Measurements from ENCODE around the gene KRT76.

The KRT76 gene

GRCh38 chr12:52728374-52728773 is 48.8 kb downstream of the KRT76 start:
- no peak for DNase-seq

- no peak for DNase-seq
Measured at GRCh38 chr12:52727037-52727436, 50.1 kb downstream of the KRT76 start.

DNA sequence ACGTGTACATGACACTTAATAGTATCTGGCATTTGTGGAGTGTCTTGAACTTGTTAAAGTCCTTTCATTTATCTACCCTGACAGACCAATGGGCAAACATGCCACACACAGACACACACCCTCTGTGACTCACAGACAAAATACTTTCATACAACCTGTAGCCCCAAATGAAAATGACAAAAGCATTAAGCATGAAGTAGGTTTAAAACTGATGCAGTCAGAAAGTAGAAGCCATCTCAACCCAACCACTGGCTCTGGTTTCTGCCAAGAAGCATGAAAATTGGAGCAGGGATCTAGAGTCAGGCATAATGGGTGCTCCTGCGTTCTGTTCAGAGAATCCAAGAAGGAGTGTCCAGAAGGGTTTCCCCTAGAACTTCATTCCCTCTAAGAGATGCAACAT is 50.7 kb downstream of the KRT76 start:
- DNase-seq = no peak

DNA sequence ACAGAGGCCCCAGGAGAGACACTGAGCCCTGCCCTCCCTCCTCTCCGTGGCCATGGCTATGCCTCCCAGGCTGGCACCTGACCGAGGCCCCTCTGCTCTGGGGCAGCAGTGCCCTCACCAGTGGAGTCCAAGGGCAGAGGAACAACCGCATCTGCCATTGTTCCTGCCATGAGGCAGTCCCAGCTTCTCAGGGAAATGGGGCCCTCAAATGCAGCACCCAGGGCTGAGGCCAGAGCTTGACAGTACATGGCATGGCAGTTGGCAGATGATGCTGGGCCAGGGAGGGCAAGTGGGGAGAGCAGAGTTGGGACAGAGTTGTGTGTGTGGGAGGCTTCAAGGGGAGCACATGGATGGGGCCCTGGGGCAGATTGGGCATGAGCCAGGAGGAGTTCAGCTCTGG is 52.8 kb downstream of the KRT76 start:
- no peak for DNase-seq

GRCh38 chr12:52722680-52723079 is 54.5 kb downstream of the KRT76 start:
- DNase-seq = no peak

DNA sequence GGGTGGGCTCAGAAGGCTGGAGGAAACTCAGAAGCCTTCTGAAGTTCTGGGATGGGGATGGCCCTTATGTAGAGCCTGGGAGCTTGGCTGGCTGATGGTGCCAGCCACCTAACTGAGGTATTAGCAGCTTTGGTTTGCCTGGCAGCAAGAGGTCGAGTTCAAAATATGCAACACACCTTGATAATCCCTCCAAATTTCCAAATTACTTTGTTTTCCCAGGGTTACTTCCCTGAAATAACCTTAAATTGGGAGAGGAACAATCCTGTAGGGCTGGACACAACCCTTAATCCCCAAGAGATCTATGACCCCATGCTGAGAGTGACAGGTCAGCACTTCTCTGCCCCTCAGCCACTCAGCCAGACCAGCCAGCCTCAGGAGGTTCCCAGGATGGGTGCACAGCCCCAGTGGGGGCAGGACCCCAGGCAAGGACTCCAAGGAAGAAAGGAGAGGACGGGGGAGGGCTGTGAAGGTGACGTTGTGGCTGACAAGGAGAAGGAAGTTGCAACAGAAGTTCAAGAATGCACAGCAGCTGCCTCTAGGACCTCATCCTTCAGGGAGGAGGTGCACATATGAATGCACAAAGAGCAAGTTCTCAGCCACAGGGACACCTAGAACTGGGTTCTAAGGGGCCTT is 55.2 kb downstream of the KRT76 start:
- no peak for DNase-seq

DNA sequence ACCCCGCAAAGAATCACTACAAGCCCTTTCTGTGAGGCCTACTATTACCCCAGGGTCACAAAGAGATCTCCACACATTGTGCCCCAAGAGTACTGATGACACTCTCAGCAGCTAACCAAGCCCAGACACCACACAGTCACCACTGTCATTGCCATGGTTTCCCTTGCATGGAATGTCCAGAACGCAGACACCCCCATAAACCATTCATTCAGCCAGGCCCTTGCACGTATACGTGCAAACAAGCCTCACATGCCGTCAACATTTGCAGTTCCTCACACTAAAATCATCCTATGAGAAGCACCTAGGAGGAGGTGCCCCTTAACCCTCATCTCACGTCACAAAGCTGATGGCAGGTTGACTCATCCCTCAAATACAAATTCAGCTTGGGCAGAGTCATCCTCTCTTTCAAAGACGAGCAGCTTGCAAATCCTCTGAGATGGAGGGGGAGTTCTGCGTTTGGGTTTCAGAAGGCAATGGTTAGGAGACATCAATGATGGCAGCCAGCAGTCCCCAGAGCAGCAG is 56.7 kb downstream of the KRT76 start:
- DNase-seq = no peak

Measured in inflammatory macrophage treated with lipopolysaccharide for 1 hour (primary cell).